AG10803 (cell line): ENCODE data around the gene DDX46.
A peak's percentile ranks its signal among the peaks of the same experiment; 100 is the strongest.
"Not testable (repeated sequence)": the region's sequence is repeated elsewhere in the genome, so short reads cannot be mapped to it uniquely, and the experiment has no call there.

Experiments used
- DNase-seq: peaks from one replicate; pipeline ENCODE4 v3.0.0; 2010; ENCODE audit warnings: low read depth
- H3K4me3 ChIP-seq: 2 replicates; pipeline ENCODE4 v1.5.1; 2011; ENCODE audit warnings: mild to moderate bottlenecking, low read length, control low read depth
- TF ChIP-seq, protein P1 (sequence below): conservative IDR thresholded peaks from 2 replicates; pipeline ENCODE4 v1.5.1; 2011; ENCODE audit warnings: mild to moderate bottlenecking, low read length, control low read depth, inconsistent platforms

Gene DDX46, protein sequence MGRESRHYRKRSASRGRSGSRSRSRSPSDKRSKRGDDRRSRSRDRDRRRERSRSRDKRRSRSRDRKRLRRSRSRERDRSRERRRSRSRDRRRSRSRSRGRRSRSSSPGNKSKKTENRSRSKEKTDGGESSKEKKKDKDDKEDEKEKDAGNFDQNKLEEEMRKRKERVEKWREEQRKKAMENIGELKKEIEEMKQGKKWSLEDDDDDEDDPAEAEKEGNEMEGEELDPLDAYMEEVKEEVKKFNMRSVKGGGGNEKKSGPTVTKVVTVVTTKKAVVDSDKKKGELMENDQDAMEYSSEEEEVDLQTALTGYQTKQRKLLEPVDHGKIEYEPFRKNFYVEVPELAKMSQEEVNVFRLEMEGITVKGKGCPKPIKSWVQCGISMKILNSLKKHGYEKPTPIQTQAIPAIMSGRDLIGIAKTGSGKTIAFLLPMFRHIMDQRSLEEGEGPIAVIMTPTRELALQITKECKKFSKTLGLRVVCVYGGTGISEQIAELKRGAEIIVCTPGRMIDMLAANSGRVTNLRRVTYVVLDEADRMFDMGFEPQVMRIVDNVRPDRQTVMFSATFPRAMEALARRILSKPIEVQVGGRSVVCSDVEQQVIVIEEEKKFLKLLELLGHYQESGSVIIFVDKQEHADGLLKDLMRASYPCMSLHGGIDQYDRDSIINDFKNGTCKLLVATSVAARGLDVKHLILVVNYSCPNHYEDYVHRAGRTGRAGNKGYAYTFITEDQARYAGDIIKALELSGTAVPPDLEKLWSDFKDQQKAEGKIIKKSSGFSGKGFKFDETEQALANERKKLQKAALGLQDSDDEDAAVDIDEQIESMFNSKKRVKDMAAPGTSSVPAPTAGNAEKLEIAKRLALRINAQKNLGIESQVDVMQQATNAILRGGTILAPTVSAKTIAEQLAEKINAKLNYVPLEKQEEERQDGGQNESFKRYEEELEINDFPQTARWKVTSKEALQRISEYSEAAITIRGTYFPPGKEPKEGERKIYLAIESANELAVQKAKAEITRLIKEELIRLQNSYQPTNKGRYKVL

DNA sequence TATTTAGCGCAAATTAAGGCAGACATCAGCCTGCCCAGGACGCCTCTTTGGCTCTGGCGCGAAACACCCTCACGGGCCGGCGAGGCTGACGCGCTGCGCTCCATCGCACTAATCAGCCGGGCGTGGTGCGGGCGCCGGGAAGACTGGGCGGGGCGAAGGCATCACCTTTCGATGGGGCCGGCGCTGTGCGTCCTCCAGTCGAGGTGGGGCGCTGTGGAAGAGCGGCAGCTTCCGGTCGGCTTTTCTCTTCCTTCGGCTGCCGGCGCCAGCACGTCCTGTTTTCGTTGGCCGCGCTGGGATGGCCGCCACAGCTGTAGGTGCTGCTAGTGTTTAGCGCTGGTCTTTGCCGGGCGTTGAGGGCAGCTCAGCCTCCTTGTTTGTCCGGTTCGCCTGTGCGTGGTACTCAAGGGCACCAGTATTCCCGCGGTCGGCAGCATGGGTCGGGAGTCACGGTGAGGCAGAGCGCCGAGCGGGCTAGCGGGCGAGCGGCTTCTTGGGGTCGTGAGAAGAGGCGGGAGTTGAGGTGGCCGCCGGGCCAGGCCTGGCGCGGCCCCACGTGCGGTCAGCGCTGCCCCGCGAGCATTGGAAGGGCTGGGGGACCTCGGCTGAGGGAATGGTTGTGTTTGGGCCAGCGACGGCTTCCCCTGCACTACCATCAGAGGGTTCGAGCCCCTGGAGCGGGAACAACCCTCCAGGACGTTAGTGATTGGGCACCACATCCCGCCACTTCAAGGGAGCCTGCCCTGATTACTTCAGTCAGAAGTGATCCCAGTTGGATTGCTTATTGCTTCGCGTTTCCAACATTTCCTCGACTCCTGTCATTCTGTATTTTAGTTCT, at the start of gene DDX46:
TSS of gene DDX46 (plus strand) at position 276 of the 838 bp plus-strand sequence. CDS start at position 436, 160 bp downstream.
- H3K4me3 ChIP-seq: peak within 1 kb of the TSS; percentile 96
- TF ChIP-seq, protein P1, sequence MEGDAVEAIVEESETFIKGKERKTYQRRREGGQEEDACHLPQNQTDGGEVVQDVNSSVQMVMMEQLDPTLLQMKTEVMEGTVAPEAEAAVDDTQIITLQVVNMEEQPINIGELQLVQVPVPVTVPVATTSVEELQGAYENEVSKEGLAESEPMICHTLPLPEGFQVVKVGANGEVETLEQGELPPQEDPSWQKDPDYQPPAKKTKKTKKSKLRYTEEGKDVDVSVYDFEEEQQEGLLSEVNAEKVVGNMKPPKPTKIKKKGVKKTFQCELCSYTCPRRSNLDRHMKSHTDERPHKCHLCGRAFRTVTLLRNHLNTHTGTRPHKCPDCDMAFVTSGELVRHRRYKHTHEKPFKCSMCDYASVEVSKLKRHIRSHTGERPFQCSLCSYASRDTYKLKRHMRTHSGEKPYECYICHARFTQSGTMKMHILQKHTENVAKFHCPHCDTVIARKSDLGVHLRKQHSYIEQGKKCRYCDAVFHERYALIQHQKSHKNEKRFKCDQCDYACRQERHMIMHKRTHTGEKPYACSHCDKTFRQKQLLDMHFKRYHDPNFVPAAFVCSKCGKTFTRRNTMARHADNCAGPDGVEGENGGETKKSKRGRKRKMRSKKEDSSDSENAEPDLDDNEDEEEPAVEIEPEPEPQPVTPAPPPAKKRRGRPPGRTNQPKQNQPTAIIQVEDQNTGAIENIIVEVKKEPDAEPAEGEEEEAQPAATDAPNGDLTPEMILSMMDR: peak; percentile 66
- DNase-seq: peak; percentile 87

DNA sequence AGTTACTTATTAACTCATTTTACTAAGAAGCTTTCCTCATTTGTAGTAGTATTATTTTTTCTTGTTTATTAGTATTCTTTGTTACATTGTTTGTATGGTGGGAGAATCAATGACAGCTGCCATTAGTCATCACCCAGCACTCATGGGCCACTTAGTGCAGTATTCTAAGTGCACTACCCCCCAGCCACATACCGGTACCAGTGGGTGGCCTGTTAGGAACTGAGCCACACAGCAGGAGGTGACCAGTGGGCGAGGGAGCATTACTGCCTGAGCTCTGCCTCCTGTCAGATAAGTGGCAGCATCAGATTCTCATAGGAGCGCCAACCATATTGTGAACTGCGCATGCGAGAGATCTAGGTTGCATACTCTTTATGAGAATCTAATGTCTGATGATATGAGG, 44.5 kb upstream of the DDX46 start:
- no peak for DNase-seq
- TF ChIP-seq, protein P1: no peak
- H3K4me3 ChIP-seq: no peak overlapping the region

DNA sequence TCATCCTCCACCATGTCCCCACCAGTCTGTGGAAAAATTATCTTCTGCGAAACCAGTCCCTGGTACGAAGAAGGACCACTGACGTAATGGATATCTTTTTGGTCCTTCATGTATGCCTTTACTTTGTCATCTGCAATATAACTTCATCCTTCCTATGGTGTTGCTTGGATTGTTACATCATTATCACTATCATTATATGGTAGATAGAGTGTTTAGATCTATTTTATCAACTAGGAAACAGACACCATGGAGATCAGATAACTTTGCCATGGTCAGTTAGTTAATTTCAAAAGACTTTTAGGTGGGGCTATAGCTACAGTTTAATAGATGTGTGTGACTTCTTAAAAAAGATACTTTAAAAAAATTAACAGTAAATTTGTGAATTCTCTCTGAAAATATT, 44.0 kb upstream of the DDX46 start:
- DNase-seq: no peak
- no peak overlapping the region for H3K4me3 ChIP-seq
- TF ChIP-seq, protein P1: no peak

DNA sequence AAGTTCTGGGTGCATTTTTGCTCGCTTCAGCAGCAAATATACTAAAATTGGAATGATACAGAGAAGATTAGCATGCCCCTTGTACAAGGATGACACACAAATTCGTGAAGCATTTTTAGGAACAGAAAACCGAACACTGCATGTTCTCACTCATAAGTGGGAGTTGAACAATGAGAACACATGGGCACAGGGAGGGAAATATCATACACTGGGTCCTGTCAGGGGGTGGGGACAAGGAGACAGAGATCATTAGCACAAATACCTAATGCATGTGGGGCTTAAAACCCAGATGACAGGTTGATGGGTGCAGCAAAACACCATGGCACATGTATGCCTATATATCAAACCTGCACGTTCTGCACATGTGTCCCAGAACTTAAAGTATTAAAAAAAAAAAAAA, 43.1 kb upstream of the DDX46 start:
- not testable (repeated sequence) for H3K4me3 ChIP-seq, DNase-seq

DNA sequence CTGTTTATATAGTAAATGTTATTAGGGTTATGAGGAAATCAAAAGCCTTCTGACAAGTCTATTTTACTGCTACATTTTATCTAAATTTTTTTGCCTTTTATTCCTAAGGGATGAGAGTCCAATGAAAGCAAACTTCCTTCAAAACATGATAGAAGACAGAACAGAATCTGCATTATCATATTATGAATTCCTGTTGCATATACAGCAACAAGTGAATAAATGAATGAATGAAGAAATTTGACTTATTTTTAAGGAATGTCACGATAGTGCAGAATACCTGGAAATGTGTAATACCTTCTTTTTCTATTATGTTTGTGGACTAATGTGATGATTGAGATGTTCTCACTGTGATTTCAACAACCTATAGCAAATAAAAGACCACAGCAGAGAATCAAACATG, 33.7 kb upstream of the DDX46 start:
- TF ChIP-seq, protein P1: no peak
- no peak for DNase-seq
- H3K4me3 ChIP-seq: no peak overlapping the region

DNA sequence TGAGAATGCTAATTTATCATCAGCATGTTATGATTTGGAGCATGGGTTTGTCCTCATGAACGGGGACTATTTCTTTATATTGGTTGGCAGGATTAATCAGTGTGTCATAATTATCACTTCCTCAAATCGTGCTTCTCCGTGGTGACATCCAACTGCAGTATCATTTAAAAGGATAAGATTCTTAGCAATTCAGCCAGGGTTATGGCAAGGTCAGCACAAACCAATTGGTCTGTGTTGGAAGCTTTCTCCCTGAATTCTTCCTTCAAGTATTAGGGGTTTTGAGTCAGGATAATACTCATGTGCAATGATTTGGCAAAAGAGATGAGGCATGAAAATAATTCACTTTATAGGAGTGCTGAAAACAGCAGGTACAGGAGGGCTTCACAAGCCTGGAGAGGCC, 25.8 kb upstream of the DDX46 start:
- TF ChIP-seq, protein P1: no peak
- H3K4me3 ChIP-seq: no peak overlapping the region
- DNase-seq: no peak

DNA sequence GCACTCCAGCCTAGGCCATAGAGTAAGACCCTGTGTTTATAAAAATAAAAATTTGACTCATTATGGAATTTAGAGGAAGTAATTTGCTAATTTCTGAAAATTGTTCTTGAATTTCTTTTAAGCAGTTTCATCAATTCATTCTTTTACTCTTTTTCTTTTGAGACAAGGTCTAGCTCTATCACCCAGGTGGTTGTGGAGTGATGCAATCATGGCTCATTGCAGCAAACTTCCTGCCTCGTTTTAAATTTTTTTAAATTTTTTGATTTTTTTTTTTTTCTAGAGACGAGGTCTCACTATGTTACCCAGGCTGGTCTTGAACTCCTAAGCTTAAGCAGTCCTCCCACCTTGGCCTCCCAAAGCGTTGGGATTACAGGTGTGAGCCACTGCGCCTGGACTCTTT, 23.3 kb upstream of the DDX46 start:
- TF ChIP-seq, protein P1: no peak

More for the DNA sequence above, 23.3 kb upstream of the DDX46 start:
- no peak for DNase-seq
- H3K4me3 ChIP-seq: no peak overlapping the region
